ENCODE measurements around the gene CCDC77. TPM values are rescaled to one million over a fixed set of nuclear protein-coding genes. Genes with fewer than 3 reads are reported as not detected.

CCDC77 gene
- total RNA-seq, 1 donor from 2014 or later, result 11.2 TPM

GRCh38 chr12:482061-482460 lies 80.6 kb downstream of the CCDC77 start:
- Mint-ChIP-seq H3K9me3 (peaks cover 2% of the 10 kb centered on the region), H3K36me3 (ENCODE audit: low read depth) (no peaks in the 10 kb centered on the region), H3K27ac (no peak overlapping the region), H3K4me3 (no peak overlapping the region), H3K4me1 (no peaks in the 10 kb centered on the region), H3K27me3 (peaks cover 34% of the 10 kb centered on the region)
- no peak for TF ChIP-seq CTCF (IDR thresholded peaks at IDR 0.05)
- intact Hi-C loops (cut with micrococcal nuclease), result no loop called here
- ATAC-seq (ENCODE audit: low read depth) (no peak), DNase-seq (no peak)
- POLR2A ChIA-PET, result no interaction called here
- CTCF ChIA-PET, result no interaction called here

DNA sequence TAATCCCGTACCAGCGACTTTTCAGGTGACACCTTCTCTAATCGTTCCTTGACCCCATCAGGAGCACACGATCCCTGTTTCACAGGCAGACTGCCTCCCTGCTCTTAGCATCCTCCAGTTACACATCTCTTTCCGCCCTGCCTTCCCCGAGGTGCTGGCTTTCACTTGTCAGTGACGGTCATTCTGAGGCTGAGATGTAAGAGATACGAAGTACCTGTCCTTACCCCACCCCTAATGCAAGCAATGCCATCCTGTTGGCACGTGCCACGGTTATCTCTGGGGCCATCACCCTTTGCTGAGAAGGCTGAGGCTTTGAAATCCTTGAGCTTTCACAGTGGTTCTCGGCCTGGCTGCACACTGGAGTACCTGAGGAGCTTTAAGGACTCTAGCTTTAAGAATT lies 82.7 kb downstream of the CCDC77 start:
- no peaks in the 10 kb centered on the region for H3K36me3 Mint-ChIP-seq (ENCODE audit: low read depth)
- no peak overlapping the region for H3K4me3 Mint-ChIP-seq
- POLR2A ChIA-PET, result no interaction called here
- no peak for TF ChIP-seq CTCF (IDR thresholded peaks at IDR 0.05)
- intact Hi-C loops (cut with micrococcal nuclease), result no loop called here
- H3K9me3 Mint-ChIP-seq, result peaks cover 9% of the 10 kb centered on the region
- CTCF ChIA-PET, result no interaction called here
- no peak for DNase-seq
- H3K4me1 Mint-ChIP-seq, result no peaks in the 10 kb centered on the region
- no peak overlapping the region for H3K27ac Mint-ChIP-seq
- no peak for ATAC-seq (ENCODE audit: low read depth)
- peaks cover 45% of the 10 kb centered on the region for H3K27me3 Mint-ChIP-seq

DNA sequence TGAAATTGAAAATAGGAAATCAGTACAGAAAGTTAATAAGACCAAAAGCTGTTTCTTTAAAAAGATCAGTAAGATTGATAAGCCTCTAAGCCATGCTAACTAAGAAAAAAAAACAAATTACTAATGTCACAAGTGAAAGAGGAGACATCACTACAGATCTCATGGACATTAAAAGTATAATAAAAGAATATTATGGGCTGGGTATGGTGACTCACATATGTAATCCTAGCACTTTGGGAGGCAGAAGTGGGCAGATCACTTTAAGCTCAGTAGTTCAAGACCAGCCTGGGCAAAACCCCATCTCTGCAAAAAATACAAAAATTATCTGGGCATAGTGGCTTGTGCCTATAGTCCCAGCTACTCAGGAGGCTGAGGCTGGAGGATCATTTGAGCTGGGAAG lies 88.8 kb downstream of the CCDC77 start:
- intact Hi-C loops (cut with micrococcal nuclease), result no loop called here
- peaks cover 35% of the 10 kb centered on the region for H3K9me3 Mint-ChIP-seq
- CTCF ChIA-PET, result no interaction called here
- no peak for ATAC-seq (ENCODE audit: low read depth)
- no peak for TF ChIP-seq CTCF (IDR thresholded peaks at IDR 0.05)
- no peak for DNase-seq
- POLR2A ChIA-PET, result no interaction called here
- H3K27ac Mint-ChIP-seq, result no peak overlapping the region
- H3K4me1 Mint-ChIP-seq, result no peaks in the 10 kb centered on the region
- H3K27me3 Mint-ChIP-seq, result peaks cover 33% of the 10 kb centered on the region
- no peak overlapping the region for H3K4me3 Mint-ChIP-seq
- H3K36me3 Mint-ChIP-seq (ENCODE audit: low read depth), result peaks cover 3% of the 10 kb centered on the region

Other genes starting within 250 kb of the CCDC77 start
- not detected in 2 replicates for gene SLC6A12, start 187.5 kb upstream of the CCDC77 start, total RNA-seq
- 0.38 TPM in 1 of 2 replicates, not detected in the other for gene SLC6A13, start 138.8 kb upstream of the CCDC77 start, total RNA-seq
- gene KDM5A, start 12.3 kb upstream of the CCDC77 start, total RNA-seq, result 113 and 135 TPM in 2 replicates
- 0.17 TPM in 1 of 2 replicates, not detected in the other for gene B4GALNT3, start 58.3 kb downstream of the CCDC77 start, total RNA-seq

Measured in activated B cell treated with CpG ODN at 0.5 μM for 24 hours (primary cell).